Heart right ventricle (tissue), 16 donors: Measurements from ENCODE around the gene AGBL1. TPM values are rescaled to one million over a fixed set of nuclear protein-coding genes. Genes with fewer than 3 reads are reported as not detected.

ENCODE experiments used
- ATAC-seq, 8 donors: fragments of 200-7000 bp; cut with Tn5 transposase; one replicate each; pipeline ENCODE4 v1.9.1; 2020; ENCODE audit warnings: mild to moderate bottlenecking in 8 of 8, moderate library complexity in 8 of 8, moderate number of reproducible peaks in 1 of 8
- DNase-seq, 2 donors: peaks; one replicate each; pipeline ENCODE4 v3.0.0-alpha.2; 2020
- H3K27ac ChIP-seq, 10 donors: fragments of 200-600 bp; sonication (generic) in 2 of 10; one replicate each; pipeline versions ENCODE4 v1.5.0 to v1.8.0; 2020 to 2022; ENCODE audit warnings: mild to moderate bottlenecking in 3 of 10
- H3K27me3 ChIP-seq, 7 donors: fragments of 200-600 bp; one replicate each; pipeline ENCODE4 v1.8.0; 2021 to 2022; ENCODE audit warnings: mild to moderate bottlenecking in 2 of 7
- H3K36me3 ChIP-seq, 9 donors: fragments of 200-600 bp; sonication (generic) in 1 of 9; one replicate each; pipeline versions ENCODE4 v1.5.0 to v1.8.0; 2020 to 2022; ENCODE audit warnings: mild to moderate bottlenecking in 2 of 9
- H3K4me1 ChIP-seq, 9 donors: fragments of 200-600 bp; sonication (generic) in 1 of 9; one replicate each; pipeline versions ENCODE4 v1.5.0 to v1.8.0; 2020 to 2022; ENCODE audit warnings: mild to moderate bottlenecking in 4 of 9
- H3K4me3 ChIP-seq, 10 donors: fragments of 200-600 bp; sonication (generic) in 2 of 10; one replicate each; pipeline versions ENCODE4 v1.5.0 to v1.8.0; 2020 to 2022; ENCODE audit warnings: mild to moderate bottlenecking in 7 of 10, moderate library complexity in 2 of 10
- H3K9me3 ChIP-seq, 11 donors: fragments of 200-600 bp in 10 of 11; sonication (generic) in 2 of 11; one replicate each; pipeline versions ENCODE4 v1.5.0 to v1.8.0; 2013 to 2022; ENCODE audit warnings: mild to moderate bottlenecking in 2 of 11, control low read depth in 1 of 11, moderate library complexity in 1 of 11
- WGBS, 2 donors: extraction: QIAGEN DNeasy Blood & Tissue Kit; methylation state at CpG; one replicate each; pipeline ENCODE4 v1.1.7; 2013; ENCODE audit warnings: inconsistent platforms in 1 of 2; 5-methylcytosine and 5-hydroxymethylcytosine counted together
- intact Hi-C, 10 donors: fragments of 100-400 bp; cut with DNase I; formaldehyde crosslinking; loops; one replicate each; pipeline versions ENCODE4 v1.11.1 to v1.14.2; 2022
- polyA plus RNA-seq, 2 donors: library from polyadenylated mRNA; stranded (reverse); fragments of 200-250 nt; gene quantifications; one replicate each; pipeline ENCODE4 v1.2.3, GENCODE V29; 2013
- total RNA-seq, 10 donors: library from RNA; stranded (reverse); fragmentation: NEBNext Ultra II Directional in 3 of 10; extraction: Animal tissue kit (Norgen Biotek cat#: 25700) in 3 of 10; gene quantifications; one replicate each; pipeline versions ENCODE4 v1.2.1 to v1.2.4, GENCODE V29; 2021 to 2023
- TF ChIP-seq, protein P1 (sequence below), 9 donors: fragments of 200-600 bp; sonication (generic) in 2 of 9; IDR thresholded peaks; one replicate each; pipeline versions ENCODE4 v1.5.0 to v1.8.0; 2021 to 2022; ENCODE audit warnings: antibody characterized with exemption in 9 of 9, mild to moderate bottlenecking in 5 of 9, moderate library complexity in 1 of 9
- donor health status: Arrhythmogenic right ventricular cardiomyopathy.
- donor health status: ischemic (EF 13 %, LVEDD 7.1; RV severe dilation, severe dysfunction).
- donor health status: healthy with polysubstance abuse.
- donor health status: DM: no; HTN: yes; CAD: no.
- donor health status: DM: no; HTN: no; CAD: no.
- donor health status: ischemic (EF 25% LVEDD 6.9; RV normal size, moderate dysfunction).
- donor health status: ischemic (EF 25% LVEDD 5.7; RV mildly dilated, moderate dysfunction).
- donor health status: healthy.
- donor health status: DM: yes; HTN: yes; CAD: no.
- donor health status: Ischemic cardiomyopathy.
- donor health status: ischemic (EF 35%, LVEDD 5.7; RV mildly dilated, moderate dysfunction).
- donor health status: nonischemic (EF 11% LVEDD 7.7; RV severe dilation, severe dysfunction).
- donor health status: DM: yes; HTN: yes; CAD: no.
- donor health status: PGD.
- donor health status: ischemic (EF 29% LVEDD 5.4; RV normal size, mild dysfunction).
- donor health status: nonischemic (EF 23%, LVEDD 6.1; RV moderate dilation, normal function).

The AGBL1 gene
- total and polyA plus RNA-seq, 12 donors: 0.02 to 0.13 (median 0.09) TPM; not detected in 7

DNA sequence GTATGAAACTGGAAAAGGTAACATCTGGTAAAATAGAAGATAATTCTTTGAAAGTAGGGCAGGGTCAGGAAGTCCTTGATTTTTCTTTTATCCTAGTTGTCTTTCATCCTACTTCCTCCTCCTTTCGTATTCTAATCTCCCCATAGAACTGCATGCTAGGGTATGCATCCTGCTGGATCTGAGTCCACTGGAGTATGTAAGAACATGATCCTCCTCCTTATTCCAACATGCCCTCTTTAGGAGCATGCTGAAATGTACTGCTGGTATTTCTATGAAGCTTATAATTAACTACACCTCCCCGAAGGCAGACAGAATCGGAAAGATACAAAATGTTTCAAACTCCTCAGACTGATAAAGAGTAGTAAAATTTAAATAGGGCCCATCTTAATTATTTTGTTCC lies 493.8 kb downstream of the AGBL1 start:
- H3K4me3 ChIP-seq: no peak overlapping the region
- ATAC-seq (no peak), DNase-seq (no peak)
- no peaks in the 10 kb centered on the region for H3K4me1 ChIP-seq
- no peaks in the 10 kb centered on the region for H3K36me3 ChIP-seq
- peaks cover 0 to 8% (median 0%) of the 10 kb centered on the region in 7 donors for H3K27me3 ChIP-seq
- TF ChIP-seq, protein P1, sequence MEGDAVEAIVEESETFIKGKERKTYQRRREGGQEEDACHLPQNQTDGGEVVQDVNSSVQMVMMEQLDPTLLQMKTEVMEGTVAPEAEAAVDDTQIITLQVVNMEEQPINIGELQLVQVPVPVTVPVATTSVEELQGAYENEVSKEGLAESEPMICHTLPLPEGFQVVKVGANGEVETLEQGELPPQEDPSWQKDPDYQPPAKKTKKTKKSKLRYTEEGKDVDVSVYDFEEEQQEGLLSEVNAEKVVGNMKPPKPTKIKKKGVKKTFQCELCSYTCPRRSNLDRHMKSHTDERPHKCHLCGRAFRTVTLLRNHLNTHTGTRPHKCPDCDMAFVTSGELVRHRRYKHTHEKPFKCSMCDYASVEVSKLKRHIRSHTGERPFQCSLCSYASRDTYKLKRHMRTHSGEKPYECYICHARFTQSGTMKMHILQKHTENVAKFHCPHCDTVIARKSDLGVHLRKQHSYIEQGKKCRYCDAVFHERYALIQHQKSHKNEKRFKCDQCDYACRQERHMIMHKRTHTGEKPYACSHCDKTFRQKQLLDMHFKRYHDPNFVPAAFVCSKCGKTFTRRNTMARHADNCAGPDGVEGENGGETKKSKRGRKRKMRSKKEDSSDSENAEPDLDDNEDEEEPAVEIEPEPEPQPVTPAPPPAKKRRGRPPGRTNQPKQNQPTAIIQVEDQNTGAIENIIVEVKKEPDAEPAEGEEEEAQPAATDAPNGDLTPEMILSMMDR (IDR thresholded peaks at IDR 0.05): no peak
- H3K9me3 ChIP-seq: peaks cover 0 to 4% (median 0%) of the 10 kb centered on the region in 11 donors
- H3K27ac ChIP-seq: no peak overlapping the region
- intact Hi-C loops: no loop called here
- WGBS, 2 donors: 62 to 73% methylated on average over 3 of the region's 3 CpGs

DNA sequence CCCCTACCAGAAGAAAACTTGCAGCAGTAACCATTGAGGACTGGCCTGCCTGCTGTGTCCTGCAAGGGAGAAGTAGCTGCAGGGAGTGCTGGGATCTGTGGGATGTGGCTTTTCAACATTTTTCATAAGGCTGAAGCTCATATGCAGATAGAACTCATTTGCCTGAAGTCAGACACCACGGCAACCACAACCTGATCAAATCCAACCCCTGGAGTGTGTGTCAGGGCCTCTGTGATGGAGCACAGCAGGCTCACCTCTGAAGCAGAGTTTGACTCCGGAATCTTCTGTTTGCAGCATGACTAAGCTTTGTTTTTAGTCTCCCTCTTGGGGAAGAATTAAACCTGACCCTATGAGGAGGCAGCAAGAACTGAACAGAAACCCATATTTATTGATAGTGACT lies 508.7 kb downstream of the AGBL1 start:
- intact Hi-C loops: loop anchor here in 1 of 10 donors (10.0 kb wide), 1 partner anchor 56 kb away; no protein-coding TSS in a partner anchor
- Histone ChIP-seq H3K27me3 (peaks cover 0 to 4% (median 0%) of the 10 kb centered on the region in 7 donors), H3K27ac (no peak overlapping the region), H3K4me1 (peaks cover 0 to 9% (median 0%) of the 10 kb centered on the region in 9 donors), H3K36me3 (no peaks in the 10 kb centered on the region), H3K9me3 (peaks cover 0 to 8% (median 0%) of the 10 kb centered on the region in 11 donors), H3K4me3 (no peak overlapping the region)
- TF ChIP-seq, protein P1 (IDR thresholded peaks at IDR 0.05): no peak
- DNase-seq (no peak), ATAC-seq (no peak)
- 40 to 44% methylated on average over 2 of the region's 2 CpGs for WGBS, 2 donors

GRCh38 chr15:86590461-86590860 lies 510.8 kb downstream of the AGBL1 start:
- DNase-seq (no peak), ATAC-seq (no peak)
- TF ChIP-seq, protein P1 (IDR thresholded peaks at IDR 0.05): no peak
- Histone ChIP-seq H3K4me3 (no peak overlapping the region), H3K36me3 (no peaks in the 10 kb centered on the region), H3K27ac (no peak overlapping the region), H3K9me3 (peaks cover 0 to 8% (median 0%) of the 10 kb centered on the region in 11 donors), H3K4me1 (peaks cover 0 to 9% (median 0%) of the 10 kb centered on the region in 9 donors), H3K27me3 (no peaks in the 10 kb centered on the region)
- intact Hi-C loops: no loop called here
- WGBS, 2 donors: 91 to 98% methylated on average over 1 of the region's 1 CpG

DNA sequence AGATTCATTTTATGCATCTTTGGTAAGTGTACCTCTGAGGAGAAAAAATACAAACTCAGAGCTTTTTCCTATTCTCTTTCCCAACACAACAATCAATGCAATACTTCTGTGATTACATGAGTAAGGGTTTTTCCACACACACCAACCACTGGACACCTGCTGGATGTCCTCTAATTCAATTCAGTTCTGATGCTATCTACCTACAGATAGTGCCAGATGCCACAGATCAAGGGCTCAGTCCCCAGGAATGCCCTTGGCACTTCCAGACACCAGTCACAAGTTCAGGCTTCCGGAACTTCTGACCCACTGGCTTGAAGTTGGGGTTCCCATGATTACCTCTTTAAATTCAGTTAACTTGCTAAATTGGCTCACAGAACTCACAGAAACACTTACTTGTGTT lies 511.5 kb downstream of the AGBL1 start:
- no peak overlapping the region for H3K27ac ChIP-seq
- no peaks in the 10 kb centered on the region for H3K36me3 ChIP-seq
- H3K4me1 ChIP-seq: peaks cover 0 to 9% (median 0%) of the 10 kb centered on the region in 9 donors
- DNase-seq (no peak), ATAC-seq (no peak)
- intact Hi-C loops: no loop called here
- no peaks in the 10 kb centered on the region for H3K27me3 ChIP-seq
- TF ChIP-seq, protein P1 (IDR thresholded peaks at IDR 0.05): no peak
- H3K9me3 ChIP-seq: peaks cover 0 to 15% (median 0%) of the 10 kb centered on the region in 11 donors
- 90 to 95% methylated on average over 1 of the region's 1 CpG for WGBS, 2 donors
- no peak overlapping the region for H3K4me3 ChIP-seq
